LoVo (cell line): ENCODE data around the gene ABCD1.

ENCODE experiments used
- DNase-seq: peaks from one replicate; pipeline ENCODE4 v3.0.0-alpha.2; 2016; ENCODE audit warnings: low spot score

Gene ABCD1

DNA sequence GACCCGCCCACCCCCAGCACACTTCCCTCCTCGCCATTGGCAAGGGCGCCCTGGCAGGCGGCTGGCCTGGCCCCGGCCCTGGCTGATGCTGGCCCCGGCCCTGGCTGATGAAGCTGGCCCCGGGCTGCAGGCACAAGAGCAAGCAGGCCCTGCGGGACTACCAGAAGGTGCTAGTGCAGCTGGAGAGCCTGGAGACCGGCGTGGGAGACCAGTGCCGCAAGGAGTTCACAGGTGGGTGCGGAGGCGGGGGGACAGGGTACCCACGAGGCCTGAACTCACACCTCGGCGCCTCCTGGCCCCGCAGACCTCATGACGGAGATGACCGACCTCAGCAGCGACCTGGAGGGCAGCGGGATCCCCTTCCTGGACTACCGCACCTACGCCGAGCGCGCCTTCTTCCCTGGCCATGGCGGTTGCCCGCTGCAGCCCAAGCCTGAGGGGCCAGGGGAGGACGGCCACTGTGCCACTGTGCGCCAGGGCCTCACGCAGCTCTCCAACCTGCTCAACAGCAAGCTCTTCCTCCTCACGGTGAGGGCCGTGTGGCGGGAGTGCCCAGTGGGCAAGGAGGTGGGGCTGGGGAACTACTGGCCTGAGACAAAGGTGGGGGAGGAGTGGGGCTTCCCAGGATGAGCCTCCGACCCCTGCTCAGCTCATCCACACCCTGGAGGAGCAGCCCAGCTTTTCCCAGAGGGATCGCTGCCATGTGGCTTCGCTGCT, 50.1 kb downstream of the ABCD1 start:
- DNase-seq: no peak

DNA sequence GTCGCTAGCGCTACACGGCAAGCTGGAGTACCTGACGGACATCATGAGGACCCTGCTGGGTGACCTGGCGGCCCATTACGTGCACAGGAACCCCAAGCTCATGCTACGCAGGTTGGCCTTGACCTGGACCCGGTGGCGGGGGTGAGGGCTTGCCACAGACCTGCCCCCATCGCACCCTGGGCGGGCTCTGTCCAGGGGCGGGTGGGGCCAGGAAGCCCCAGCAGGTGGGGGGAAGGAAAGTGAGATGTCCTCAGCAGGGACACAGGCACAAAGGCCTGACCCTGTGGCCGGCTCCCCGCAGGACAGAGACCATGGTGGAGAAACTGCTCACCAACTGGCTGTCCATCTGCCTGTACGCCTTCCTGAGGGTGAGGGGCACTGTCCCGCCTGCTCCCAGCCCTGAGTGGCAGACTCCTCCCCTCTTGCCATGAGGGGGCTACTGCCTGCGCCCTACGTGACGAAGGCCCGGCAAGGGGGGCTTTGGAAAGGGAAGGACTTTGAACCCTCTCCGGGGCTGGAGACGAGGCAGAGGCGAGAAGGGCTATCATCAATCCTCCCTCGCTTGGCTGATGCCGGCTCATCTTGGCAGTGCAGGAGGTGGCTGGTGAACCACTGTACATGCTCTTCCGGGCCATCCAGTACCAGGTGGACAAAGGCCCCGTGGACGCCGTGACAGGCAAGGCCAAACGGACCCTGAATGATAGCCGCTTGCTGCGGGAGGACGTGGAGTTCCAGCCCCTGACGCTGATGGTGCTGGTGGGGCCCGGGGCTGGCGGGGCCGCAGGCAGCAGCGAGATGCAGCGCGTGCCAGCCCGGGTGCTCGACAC, 50.9 kb downstream of the ABCD1 start:
- no peak for DNase-seq

DNA sequence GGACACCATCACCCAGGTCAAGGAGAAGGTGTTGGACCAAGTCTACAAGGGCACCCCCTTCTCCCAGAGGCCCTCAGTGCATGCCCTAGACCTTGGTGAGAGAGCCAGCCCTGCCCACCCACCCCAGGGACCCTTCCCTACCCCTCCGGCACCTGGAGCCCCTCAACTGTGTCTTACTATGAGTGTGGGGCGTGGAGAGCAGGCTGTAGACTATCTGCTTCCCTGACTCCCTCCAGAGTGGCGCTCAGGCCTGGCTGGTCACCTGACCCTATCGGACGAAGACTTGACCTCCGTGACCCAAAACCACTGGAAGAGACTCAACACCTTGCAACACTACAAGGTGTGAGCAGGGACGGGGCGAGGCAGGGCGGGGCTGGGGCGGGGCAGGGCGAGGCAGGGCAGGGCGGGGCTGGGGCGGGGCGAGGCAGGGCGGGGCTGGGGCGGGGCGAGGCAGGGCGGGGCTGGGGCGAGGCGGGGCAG, 51.5 kb downstream of the ABCD1 start:
- DNase-seq: no peak

DNA sequence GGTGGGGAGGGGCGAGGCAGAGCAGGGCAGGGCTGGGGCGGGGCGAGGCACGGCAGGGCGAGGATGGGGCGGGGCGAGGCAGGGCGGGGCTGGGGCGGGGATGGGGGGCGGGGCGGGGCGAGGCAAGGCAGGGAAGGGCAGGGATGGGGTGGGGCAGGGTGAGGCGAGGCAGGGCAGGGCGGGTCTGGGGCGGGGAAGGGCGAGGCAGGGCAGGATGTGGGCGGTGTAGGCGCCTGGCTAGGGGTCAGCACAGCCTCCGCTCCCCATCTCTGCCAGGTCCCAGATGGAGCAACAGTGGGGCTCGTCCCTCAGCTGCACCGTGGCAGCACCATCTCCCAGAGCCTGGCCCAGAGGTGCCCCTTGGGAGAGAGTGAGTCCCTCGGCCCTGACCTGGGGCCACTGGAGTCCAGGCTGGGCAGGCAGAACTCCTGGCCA, 52.0 kb downstream of the ABCD1 start:
- no peak for DNase-seq

DNA sequence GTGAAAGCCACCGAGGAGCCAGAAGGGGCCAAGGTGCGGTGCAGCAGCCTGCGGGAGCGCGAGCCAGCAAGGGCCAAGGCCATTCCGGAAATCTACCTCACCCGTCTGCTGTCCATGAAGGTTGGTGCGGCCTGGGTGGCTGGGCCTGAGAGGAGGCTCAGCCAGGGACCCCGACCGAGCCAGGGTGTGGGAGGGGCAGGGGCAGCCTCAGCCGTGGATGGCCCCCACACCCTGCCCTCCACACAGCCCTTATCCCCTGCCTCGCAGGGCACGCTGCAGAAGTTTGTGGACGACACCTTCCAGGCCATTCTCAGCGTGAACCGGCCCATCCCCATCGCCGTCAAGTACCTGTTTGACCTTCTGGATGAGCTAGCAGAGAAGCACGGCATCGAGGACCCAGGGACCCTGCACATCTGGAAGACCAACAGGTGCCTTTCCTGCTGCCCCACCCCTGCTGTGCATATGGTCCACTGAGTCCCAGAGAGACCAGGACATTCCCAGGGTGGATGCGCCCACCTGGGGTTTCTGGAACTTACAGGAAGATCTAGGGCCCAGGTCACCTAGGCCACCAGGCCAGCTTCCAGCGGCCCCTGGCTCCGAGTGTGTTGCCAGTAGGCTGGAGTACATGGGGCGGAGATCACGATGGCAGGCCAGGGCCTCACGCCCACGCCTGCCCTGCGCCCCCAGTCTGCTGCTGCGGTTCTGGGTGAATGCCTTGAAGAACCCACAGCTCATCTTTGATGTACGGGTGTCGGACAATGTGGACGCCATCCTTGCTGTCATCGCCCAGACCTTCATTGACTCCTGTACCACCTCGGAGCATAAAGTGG, 52.8 kb downstream of the ABCD1 start:
- no peak for DNase-seq

DNA sequence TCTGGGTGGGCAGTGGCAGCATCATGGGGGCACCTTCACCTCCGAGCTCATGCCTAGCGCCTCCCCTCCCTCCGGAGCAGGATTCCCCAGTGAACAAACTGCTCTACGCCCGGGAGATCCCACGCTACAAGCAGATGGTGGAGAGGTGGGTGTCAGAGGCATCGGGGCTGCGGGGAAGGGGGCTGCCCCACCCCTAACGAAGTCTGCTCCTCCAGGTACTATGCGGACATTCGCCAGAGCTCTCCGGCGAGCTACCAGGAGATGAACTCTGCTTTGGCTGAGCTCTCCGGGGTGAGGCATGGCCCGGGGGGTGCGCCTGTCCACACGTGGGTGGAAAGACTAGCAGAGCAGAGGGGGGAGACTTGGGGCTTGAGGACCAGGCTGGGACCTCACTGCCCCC, 53.5 kb downstream of the ABCD1 start:
- no peak for DNase-seq

- DNase-seq: no peak
These were observed 54.0 kb downstream of the ABCD1 start for GRCh38 chrX:153778684-153779101.

- DNase-seq: no peak
These were observed 55.4 kb downstream of the ABCD1 start for GRCh38 chrX:153779891-153780677.

GRCh38 chrX:153780678-153781427, 56.2 kb downstream of the ABCD1 start, which contains the start of gene SRPK3:
Gene SRPK3 (plus strand): TSS chrX:153781041. CDS start chrX:153781087, 46 bp downstream.
- DNase-seq: no peak

DNA sequence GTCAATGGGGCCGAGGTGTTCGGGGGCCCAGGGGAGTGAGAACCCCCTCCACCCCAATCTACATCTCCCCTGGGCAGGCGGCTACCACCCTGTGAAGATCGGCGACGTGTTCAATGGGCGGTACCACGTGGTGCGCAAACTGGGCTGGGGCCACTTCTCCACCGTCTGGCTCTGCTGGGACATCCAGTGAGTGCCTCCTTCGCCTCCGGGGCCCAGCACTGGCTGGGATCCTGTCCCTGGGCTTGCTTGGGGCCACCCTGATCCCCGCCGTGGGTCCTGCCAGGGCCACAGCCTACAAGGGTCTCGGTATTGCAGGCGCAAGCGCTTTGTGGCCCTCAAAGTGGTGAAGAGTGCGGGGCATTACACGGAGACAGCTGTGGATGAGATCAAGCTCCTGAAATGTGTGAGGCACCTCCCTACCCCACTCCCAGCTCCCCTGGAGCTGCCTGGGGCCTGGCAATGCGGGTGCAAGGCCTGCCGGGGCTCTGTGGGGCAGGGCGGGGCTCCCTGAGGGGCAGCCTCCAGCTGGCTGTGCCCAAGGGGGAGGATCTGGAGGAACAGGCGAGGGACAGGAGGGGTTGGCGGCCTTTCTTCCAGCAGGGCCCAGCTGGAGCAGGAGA, 56.9 kb downstream of the ABCD1 start:
- DNase-seq: no peak

- no peak for DNase-seq
These were observed 57.7 kb downstream of the ABCD1 start for GRCh38 chrX:153782313-153782712.

- no peak for DNase-seq
These were observed 58.2 kb downstream of the ABCD1 start for GRCh38 chrX:153782871-153783270.

DNA sequence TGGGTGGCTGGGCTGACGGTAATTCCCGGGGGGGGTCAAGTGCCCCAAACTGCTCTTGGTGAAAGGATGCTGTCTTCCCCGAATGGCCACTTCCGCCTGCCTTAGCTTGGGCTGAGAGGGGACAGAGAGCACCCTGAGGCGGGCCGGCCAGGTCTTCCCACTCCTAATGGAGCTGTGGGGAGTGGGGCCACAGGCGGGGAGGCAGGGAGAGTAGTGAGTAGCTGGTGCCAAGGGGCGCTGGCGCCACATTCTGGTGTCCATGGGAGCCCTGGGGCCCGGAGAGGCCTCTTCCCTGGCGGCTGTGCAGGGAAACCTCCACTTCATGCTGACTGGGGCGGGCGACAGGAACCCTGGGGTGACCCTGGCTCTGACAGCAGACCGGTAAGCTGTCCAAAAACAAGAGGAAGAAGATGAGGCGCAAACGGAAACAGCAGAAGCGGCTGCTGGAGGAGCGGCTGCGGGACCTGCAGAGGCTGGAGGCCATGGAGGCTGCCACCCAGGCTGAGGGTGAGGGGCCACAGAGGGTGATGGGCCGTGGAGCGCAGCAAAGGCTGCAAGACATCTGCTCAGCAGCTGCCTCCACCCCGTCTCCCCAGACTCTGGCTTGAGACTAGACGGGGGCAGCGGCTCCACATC, 58.8 kb downstream of the ABCD1 start:
- no peak for DNase-seq

- DNase-seq: no peak
These were observed 59.8 kb downstream of the ABCD1 start for GRCh38 chrX:153784325-153784967.

- no peak for DNase-seq
These were observed 62.0 kb downstream of the ABCD1 start for GRCh38 chrX:153786669-153787068.

GRCh38 chrX:153789654-153790053, 65.0 kb downstream of the ABCD1 start:
- DNase-seq: no peak

DNA sequence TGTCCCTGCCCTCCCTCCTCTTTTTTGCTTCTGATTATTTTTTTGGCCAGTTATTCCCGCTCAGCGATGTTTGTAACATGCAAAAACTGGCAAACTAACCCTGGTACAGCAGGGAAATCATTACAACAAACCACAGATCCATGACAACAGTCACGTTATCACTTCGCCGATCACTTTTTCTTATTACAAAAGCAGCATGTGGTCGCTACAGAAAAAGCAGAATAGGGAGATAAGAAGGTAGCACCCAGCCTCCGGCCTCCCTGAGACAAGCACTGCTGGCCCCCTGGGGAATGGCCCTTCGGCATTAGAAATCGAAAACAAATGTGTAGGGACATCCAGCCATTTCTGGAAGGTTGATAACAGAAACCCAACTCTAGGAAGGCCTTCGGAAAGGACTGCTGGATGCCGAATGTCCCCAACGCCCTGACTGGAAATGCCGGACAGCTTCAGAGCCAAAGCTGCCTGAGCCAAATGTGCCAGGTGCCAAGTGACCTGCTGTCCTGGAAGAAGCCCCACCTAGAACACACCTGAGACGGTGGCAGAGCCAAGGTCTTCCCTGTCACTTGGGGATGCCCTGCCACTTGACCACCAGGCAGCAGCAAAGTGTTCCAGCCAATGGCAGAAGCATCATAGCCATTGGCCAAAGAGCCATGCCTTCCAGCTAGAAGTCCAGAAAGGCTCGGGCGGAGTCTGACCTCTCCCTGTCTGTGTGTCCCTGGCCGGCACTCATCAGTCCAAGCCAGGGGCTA, 66.6 kb downstream of the ABCD1 start:
- DNase-seq: no peak

- DNase-seq: no peak
These were observed 67.7 kb downstream of the ABCD1 start for GRCh38 chrX:153792368-153792767.

GRCh38 chrX:153793291-153793690, 68.6 kb downstream of the ABCD1 start:
- DNase-seq: no peak
